A549 treated with GW870086 at 1 μM for 4 hours (cell line): ENCODE data around the gene DPH5. TPM values are rescaled to one million over a fixed set of nuclear protein-coding genes. Genes with fewer than 3 reads are reported as not detected.

Experiments
- total RNA-seq: library from RNA; stranded (reverse); fragments of 200-300 nt; extraction: Qiagen RNA extraction; gene quantifications from 5 replicates; pipeline ENCODE4 v1.2.3, GENCODE V29; 2022; ENCODE audit warnings: low read depth

DPH5 gene, protein sequence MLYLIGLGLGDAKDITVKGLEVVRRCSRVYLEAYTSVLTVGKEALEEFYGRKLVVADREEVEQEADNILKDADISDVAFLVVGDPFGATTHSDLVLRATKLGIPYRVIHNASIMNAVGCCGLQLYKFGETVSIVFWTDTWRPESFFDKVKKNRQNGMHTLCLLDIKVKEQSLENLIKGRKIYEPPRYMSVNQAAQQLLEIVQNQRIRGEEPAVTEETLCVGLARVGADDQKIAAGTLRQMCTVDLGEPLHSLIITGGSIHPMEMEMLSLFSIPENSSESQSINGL
- total RNA-seq, result 25.8 to 35.7 TPM (median 32.3 TPM) in 5 replicates

DNA sequence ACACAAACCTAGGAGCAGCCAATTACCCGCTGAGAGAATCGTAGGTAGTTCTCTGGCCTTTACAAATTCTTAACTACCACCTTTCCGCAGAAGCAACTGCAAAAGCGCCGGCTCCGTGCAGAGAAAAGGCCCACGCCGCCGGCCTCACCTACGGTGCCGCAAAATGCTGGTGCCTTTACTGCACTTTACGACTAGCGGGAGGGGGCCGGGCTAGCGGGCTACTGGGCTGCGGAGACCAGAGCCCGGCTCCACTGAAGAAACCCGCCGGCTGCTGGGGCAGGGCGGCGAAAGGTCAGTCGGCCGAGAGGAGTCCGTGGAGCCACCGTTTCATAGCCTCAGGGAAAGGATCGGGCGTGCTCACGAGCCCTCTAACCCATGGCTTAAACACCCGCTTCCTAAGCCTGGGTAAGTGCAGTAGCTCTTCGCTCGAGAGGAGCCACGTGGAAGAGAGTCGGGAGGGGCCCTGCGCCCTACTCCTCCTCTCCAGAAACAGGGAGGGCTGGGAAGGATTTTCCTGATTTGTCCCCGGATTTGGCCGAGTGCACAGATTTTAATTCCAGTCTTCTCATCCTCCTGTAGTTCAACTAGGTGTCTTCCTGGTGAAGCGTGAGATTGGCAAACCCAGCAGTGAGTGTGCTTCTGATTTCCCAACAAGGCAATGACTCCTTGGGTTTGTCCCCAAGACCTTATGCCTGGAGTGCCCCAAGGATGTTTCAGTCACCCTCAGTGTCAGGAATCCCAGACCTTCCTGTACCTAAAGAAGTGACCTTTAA lies at the start of gene DPH5:
Gene DPH5, minus strand, starts transcription at position 128 of the 773 bp plus-strand sequence. CDS start 341 bp downstream, outside the sequence.

Other genes with a start within 250 kb of the DPH5 start
- gene EXTL2, start 130.9 kb downstream of the DPH5 start, total RNA-seq, result 5.6 to 8.7 TPM (median 7.7 TPM) in 5 replicates
- gene SLC30A7, start 129.7 kb downstream of the DPH5 start, total RNA-seq, result 6.3 to 10.5 TPM (median 9.5 TPM) in 5 replicates
- gene S1PR1, start 211.2 kb upstream of the DPH5 start, total RNA-seq, result 0.10 to 0.26 TPM (median 0.14 TPM) in 5 replicates